NT2/D1 (cell line): ENCODE measurements around the gene SFXN1.
"Not testable (repeated sequence)": the region's sequence is repeated elsewhere in the genome, so short reads cannot be mapped to it uniquely, and the experiment has no call there.

Experiments
- YY1 ChIP-seq: IDR thresholded peaks from 2 replicates; pipeline ENCODE4 v1.6.1; 2011; ENCODE audit not compliant: insufficient read length, insufficient read depth
- ZNF274 ChIP-seq: IDR thresholded peaks from 2 replicates; pipeline ENCODE4 v1.6.1; 2011; ENCODE audit warnings: mild to moderate bottlenecking, low read depth, low read length

- not testable (repeated sequence) for TF ChIP-seq ZNF274, YY1
These were observed 29.3 kb downstream of the SFXN1 start for GRCh38 chr5:175507671-175508070.
